Esophagus squamous epithelium (tissue), 4 donors: ENCODE measurements around the gene NUDT21.

Source experiments
- POLR2A ChIP-seq, 4 donors: fragments of 450-650 bp; IDR thresholded peaks; one replicate each; pipeline ENCODE4 v1.6.1; 2017; ENCODE audit warnings: antibody characterized with exemption in 4 of 4, mild to moderate bottlenecking in 4 of 4, moderate library complexity in 3 of 4
- TF ChIP-seq, protein P1 (sequence below), 6 experiments: fragments of 450-650 bp in 4 of 6; fragments of 200-600 bp in 2 of 6; sonication (generic) in 2 of 6; IDR thresholded peaks; one replicate each; pipeline ENCODE4 v1.5.1; 2016 to 2019; ENCODE audit warnings: antibody characterized with exemption in 6 of 6, mild to moderate bottlenecking in 4 of 6, moderate library complexity in 4 of 6

DNA sequence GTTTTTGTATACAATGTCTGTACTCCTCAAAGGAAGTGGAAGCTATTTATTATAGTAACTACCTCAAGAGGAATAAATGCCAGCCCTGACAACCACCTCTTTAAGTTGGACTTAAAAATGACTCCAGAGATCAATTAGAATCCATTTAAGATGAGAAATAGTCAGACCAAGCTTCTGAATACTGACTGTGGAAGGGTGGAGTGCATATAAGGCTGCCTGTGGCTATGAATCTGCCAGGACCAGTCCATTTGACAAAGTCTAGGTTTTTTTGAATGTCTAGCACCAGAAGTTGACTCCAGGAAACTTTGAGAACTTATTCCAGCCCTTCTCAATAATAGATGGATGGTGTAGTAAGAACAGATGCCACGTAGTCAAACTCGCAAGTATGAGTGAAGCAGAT is 15.2 kb upstream of the NUDT21 start:
- TF ChIP-seq, protein P1, sequence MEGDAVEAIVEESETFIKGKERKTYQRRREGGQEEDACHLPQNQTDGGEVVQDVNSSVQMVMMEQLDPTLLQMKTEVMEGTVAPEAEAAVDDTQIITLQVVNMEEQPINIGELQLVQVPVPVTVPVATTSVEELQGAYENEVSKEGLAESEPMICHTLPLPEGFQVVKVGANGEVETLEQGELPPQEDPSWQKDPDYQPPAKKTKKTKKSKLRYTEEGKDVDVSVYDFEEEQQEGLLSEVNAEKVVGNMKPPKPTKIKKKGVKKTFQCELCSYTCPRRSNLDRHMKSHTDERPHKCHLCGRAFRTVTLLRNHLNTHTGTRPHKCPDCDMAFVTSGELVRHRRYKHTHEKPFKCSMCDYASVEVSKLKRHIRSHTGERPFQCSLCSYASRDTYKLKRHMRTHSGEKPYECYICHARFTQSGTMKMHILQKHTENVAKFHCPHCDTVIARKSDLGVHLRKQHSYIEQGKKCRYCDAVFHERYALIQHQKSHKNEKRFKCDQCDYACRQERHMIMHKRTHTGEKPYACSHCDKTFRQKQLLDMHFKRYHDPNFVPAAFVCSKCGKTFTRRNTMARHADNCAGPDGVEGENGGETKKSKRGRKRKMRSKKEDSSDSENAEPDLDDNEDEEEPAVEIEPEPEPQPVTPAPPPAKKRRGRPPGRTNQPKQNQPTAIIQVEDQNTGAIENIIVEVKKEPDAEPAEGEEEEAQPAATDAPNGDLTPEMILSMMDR (IDR thresholded peaks at IDR 0.05): no peak
- TF ChIP-seq POLR2A (IDR thresholded peaks at IDR 0.05): no peak
